HEK293 (cell line): ENCODE measurements around the gene NOXO1.

Source experiments
- KLF7 ChIP-seq: fragments of 450-650 bp; formaldehyde crosslinking; IDR thresholded peaks from 2 replicates; pipeline ENCODE4 v1.5.1; 2016; ENCODE audit warnings: missing biosample characterization, missing genetic modification characterization, borderline replicate concordance
- OSR2 ChIP-seq: fragments of 450-650 bp; formaldehyde crosslinking; IDR thresholded peaks from 2 replicates; pipeline ENCODE4 v1.5.1; 2016; ENCODE audit warnings: missing biosample characterization, missing genetic modification characterization
- PRDM1 ChIP-seq: fragments of 450-650 bp; formaldehyde crosslinking; IDR thresholded peaks from 2 replicates; pipeline ENCODE4; 2016; ENCODE audit warnings: missing biosample characterization, missing genetic modification characterization
- ZBTB17 ChIP-seq: fragments of 450-650 bp; formaldehyde crosslinking; IDR thresholded peaks from 2 replicates; pipeline ENCODE4 v1.5.1; 2016; ENCODE audit warnings: missing biosample characterization, missing genetic modification characterization
- ZBTB20 ChIP-seq: fragments of 450-650 bp; formaldehyde crosslinking; IDR thresholded peaks from 2 replicates; pipeline ENCODE4 v1.5.1; 2016; ENCODE audit warnings: missing biosample characterization, missing genetic modification characterization
- ZBTB48 ChIP-seq: fragments of 450-650 bp; formaldehyde crosslinking; IDR thresholded peaks from 2 replicates; pipeline ENCODE4 v1.5.1; 2016; ENCODE audit warnings: missing biosample characterization, missing genetic modification characterization
- ZBTB7A ChIP-seq: fragments of 450-650 bp; formaldehyde crosslinking; IDR thresholded peaks from 2 replicates; pipeline ENCODE4 v1.5.1; 2016; ENCODE audit warnings: low read depth, missing biosample characterization, missing genetic modification characterization
- ZFP3 ChIP-seq: fragments of 450-650 bp; formaldehyde crosslinking; IDR thresholded peaks from 2 replicates; pipeline ENCODE4 v1.5.1; 2016; ENCODE audit warnings: low read depth, missing biosample characterization, missing genetic modification characterization
- ZNF121 ChIP-seq: fragments of 450-650 bp; formaldehyde crosslinking; IDR thresholded peaks from 2 replicates; pipeline ENCODE4 v1.5.1; 2016; ENCODE audit warnings: missing biosample characterization, missing genetic modification characterization
- ZNF211 ChIP-seq: fragments of 450-650 bp; formaldehyde crosslinking; IDR thresholded peaks from 2 replicates; pipeline ENCODE4 v1.5.1; 2016; ENCODE audit warnings: low read depth, missing biosample characterization, missing genetic modification characterization
- ZNF311 ChIP-seq: fragments of 450-650 bp; formaldehyde crosslinking; IDR thresholded peaks from 2 replicates; pipeline ENCODE4 v1.5.1; 2017; ENCODE audit warnings: missing biosample characterization, missing genetic modification characterization, borderline replicate concordance
- ZNF426 ChIP-seq: fragments of 450-650 bp; formaldehyde crosslinking; IDR thresholded peaks from 2 replicates; pipeline ENCODE4 v1.5.1; 2017; ENCODE audit warnings: missing biosample characterization, missing genetic modification characterization, mild to moderate bottlenecking, inconsistent platforms, moderate library complexity
- ZNF433 ChIP-seq: fragments of 450-650 bp; formaldehyde crosslinking; IDR thresholded peaks from 2 replicates; pipeline ENCODE4 v1.5.1; 2016; ENCODE audit warnings: missing biosample characterization, missing genetic modification characterization, low read depth
- ZNF600 ChIP-seq: fragments of 450-650 bp; formaldehyde crosslinking; IDR thresholded peaks from 2 replicates; pipeline ENCODE4 v1.5.1; 2016; ENCODE audit warnings: missing biosample characterization, missing genetic modification characterization
- ZNF777 ChIP-seq: fragments of 450-650 bp; formaldehyde crosslinking; IDR thresholded peaks from 2 replicates; pipeline ENCODE4 v1.5.1; 2017; ENCODE audit warnings: missing biosample characterization, missing genetic modification characterization, borderline replicate concordance
- ZNF792 ChIP-seq: fragments of 450-650 bp; formaldehyde crosslinking; IDR thresholded peaks from 2 replicates; pipeline ENCODE4 v1.5.1; 2016; ENCODE audit warnings: missing biosample characterization, missing genetic modification characterization
- ZNF837 ChIP-seq: fragments of 450-650 bp; formaldehyde crosslinking; IDR thresholded peaks from 2 replicates; pipeline ENCODE4 v1.5.1; 2016; ENCODE audit warnings: missing biosample characterization, missing genetic modification characterization
- TF ChIP-seq, protein P1 (sequence below): fragments of 450-650 bp; formaldehyde crosslinking; IDR thresholded peaks from 2 replicates; pipeline ENCODE4 v1.5.1; 2017; ENCODE audit warnings: missing biosample characterization, missing genetic modification characterization
- TF ChIP-seq, protein P2 (sequence below): fragments of 450-650 bp; formaldehyde crosslinking; optimal IDR thresholded peaks from 2 replicates; pipeline ENCODE3; 2016; ENCODE audit warnings: missing biosample characterization, mild to moderate bottlenecking, missing genetic modification characterization
- TF ChIP-seq, protein P3 (sequence below): fragments of 450-650 bp; formaldehyde crosslinking; IDR thresholded peaks from 2 replicates; pipeline ENCODE4 v1.5.1; 2016; ENCODE audit warnings: missing biosample characterization, missing genetic modification characterization
- TF ChIP-seq, protein P4 (sequence below): fragments of 450-650 bp; formaldehyde crosslinking; IDR thresholded peaks from 2 replicates; pipeline ENCODE4 v1.5.1; 2016; ENCODE audit warnings: missing biosample characterization, missing genetic modification characterization

NOXO1 gene

DNA sequence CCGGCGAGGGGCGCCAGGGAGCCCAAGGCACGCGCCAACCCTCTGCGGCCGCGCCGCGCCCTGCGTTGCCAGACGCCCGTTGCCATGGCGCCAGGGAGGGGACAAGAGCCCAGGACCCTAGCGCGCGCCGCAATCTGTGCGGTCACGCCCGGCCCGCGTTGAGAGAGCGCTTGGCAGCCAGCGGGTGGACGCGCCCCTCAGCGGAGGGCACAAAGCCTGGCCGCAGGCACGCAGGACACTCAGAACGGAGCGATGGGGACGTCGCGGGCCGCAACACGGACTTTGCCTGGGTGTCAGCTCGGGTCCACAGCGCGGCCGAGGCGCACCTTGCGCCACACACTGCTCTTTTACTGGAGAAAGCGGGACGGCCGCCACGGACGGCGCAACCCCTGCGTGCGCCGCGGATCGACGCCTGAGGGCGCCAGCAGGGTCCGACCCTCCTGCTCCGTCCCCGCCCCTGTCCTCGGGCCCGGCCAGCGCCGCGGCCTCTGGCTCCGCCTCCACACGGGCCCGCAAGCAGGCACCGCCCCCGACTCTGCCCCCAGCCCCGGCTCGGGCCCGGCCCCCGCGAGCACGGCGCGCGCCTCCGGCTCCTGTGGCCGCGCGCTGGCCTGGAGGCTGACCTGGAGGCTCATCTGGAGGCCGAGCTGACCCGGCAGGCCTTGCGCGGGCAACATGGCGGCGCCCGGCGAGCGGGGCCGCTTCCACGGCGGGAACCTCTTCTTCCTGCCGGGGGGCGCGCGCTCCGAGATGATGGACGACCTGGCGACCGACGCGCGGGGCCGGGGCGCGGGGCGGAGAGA, 2.5 kb upstream of the NOXO1 start, which contains the start of gene GFER (continued):
- TF ChIP-seq, protein P1, sequence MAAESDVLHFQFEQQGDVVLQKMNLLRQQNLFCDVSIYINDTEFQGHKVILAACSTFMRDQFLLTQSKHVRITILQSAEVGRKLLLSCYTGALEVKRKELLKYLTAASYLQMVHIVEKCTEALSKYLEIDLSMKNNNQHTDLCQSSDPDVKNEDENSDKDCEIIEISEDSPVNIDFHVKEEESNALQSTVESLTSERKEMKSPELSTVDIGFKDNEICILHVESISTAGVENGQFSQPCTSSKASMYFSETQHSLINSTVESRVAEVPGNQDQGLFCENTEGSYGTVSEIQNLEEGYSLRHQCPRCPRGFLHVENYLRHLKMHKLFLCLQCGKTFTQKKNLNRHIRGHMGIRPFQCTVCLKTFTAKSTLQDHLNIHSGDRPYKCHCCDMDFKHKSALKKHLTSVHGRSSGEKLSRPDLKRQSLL (tag by site-specific recombination), result peak; percentile 69; the same call in 1 of the 2 replicates
- TF ChIP-seq KLF7 (tag by site-specific recombination) (peak; percentile 53; the same call in 1 of the 2 replicates), ZNF600 (peak; percentile 95), ZNF211 (no peak), ZBTB48 (peak; percentile 86), ZNF837 (tag by site-specific recombination) (peak; percentile 79; the same call in 1 of the 2 replicates), ZBTB7A (tag by site-specific recombination) (peak; percentile 59; the same call in 1 of the 2 replicates), ZNF433 (tag by site-specific recombination) (no peak), ZBTB17 (tag by site-specific recombination) (peak; percentile 94), ZNF121 (tag by site-specific recombination) (peak; percentile 72), ZBTB20 (tag by site-specific recombination) (peak; percentile 76; the same call in 1 of the 2 replicates), ZNF311 (tag by site-specific recombination) (no peak), ZFP3 (tag by site-specific recombination) (no peak), ZNF777 (tag by site-specific recombination) (peak; percentile 45; the same call in 1 of the 2 replicates), PRDM1 (tag by site-specific recombination) (peak; percentile 32; the same call in 1 of the 2 replicates), ZNF426 (tag by site-specific recombination) (no peak), OSR2 (tag by site-specific recombination) (peak; percentile 7; the same call in 1 of the 2 replicates), ZNF792 (0 out of 2 replicates have a peak, but pooled peaks have one; percentile 41)
- TF ChIP-seq, protein P2, sequence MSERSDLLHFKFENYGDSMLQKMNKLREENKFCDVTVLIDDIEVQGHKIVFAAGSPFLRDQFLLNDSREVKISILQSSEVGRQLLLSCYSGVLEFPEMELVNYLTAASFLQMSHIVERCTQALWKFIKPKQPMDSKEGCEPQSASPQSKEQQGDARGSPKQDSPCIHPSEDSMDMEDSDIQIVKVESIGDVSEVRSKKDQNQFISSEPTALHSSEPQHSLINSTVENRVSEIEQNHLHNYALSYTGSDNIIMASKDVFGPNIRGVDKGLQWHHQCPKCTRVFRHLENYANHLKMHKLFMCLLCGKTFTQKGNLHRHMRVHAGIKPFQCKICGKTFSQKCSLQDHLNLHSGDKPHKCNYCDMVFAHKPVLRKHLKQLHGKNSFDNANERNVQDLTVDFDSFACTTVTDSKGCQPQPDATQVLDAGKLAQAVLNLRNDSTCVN (tag by site-specific recombination), result peak; percentile 98
- TF ChIP-seq, protein P3, sequence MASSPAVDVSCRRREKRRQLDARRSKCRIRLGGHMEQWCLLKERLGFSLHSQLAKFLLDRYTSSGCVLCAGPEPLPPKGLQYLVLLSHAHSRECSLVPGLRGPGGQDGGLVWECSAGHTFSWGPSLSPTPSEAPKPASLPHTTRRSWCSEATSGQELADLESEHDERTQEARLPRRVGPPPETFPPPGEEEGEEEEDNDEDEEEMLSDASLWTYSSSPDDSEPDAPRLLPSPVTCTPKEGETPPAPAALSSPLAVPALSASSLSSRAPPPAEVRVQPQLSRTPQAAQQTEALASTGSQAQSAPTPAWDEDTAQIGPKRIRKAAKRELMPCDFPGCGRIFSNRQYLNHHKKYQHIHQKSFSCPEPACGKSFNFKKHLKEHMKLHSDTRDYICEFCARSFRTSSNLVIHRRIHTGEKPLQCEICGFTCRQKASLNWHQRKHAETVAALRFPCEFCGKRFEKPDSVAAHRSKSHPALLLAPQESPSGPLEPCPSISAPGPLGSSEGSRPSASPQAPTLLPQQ (tag by site-specific recombination), result peak; percentile 53; the same call in 1 of the 2 replicates
- TF ChIP-seq, protein P4, sequence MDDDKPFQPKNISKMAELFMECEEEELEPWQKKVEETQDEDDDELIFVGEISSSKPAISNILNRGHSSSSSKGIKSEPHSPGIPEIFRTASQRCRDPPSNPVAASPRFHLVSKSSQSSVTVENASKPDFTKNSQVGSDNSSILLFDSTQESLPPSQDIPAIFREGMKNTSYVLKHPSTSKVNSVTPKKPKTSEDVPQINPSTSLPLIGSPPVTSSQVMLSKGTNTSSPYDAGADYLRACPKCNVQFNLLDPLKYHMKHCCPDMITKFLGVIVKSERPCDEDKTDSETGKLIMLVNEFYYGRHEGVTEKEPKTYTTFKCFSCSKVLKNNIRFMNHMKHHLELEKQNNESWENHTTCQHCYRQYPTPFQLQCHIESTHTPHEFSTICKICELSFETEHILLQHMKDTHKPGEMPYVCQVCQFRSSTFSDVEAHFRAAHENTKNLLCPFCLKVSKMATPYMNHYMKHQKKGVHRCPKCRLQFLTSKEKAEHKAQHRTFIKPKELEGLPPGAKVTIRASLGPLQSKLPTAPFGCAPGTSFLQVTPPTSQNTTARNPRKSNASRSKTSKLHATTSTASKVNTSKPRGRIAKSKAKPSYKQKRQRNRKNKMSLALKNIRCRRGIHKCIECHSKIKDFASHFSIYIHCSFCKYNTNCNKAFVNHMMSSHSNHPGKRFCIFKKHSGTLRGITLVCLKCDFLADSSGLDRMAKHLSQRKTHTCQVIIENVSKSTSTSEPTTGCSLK, result no peak
